OCI-LY1 (cell line): ENCODE data around the gene KIF21A.

Experiments used
- CTCF ChIP-seq: fragments of 200-600 bp; sonication (generic), shearing (Covaris generic); IDR thresholded peaks from 2 replicates; pipeline ENCODE4 v1.5.1; 2017; ENCODE audit warnings: mild to moderate bottlenecking, antibody characterized with exemption, low read length, moderate library complexity, mixed read lengths
- EZH2 ChIP-seq: fragments of 200-600 bp; sonication (generic), shearing (Covaris generic); IDR thresholded peaks from 2 replicates; pipeline ENCODE4 v1.8.0; 2017; ENCODE audit warnings: borderline replicate concordance, mixed run types, mild to moderate bottlenecking, antibody characterized with exemption, low read length, moderate library complexity, mixed read lengths

GRCh38 chr12:39369756-39370155 is 73.2 kb downstream of the KIF21A start:
- no peak for TF ChIP-seq CTCF
- no peak for TF ChIP-seq EZH2
